ENCODE results near the gene SLC44A3. TPM values are rescaled to one million over a fixed set of nuclear protein-coding genes. Genes with fewer than 3 reads are reported as not detected.
"Not testable (repeated sequence)": the region's sequence is repeated elsewhere in the genome, so short reads cannot be mapped to it uniquely, and the experiment has no call there.

SLC44A3 gene
- total RNA-seq, 2 experiments from 2014 or later, result not detected

GRCh38 chr1:94827434-94827833 is 7.3 kb downstream of the SLC44A3 start:
- ChIA-PET POLR2A (no interaction called here), CTCF (no interaction called here)

- ChIA-PET POLR2A (no interaction called here), CTCF (no interaction called here)
Observed at GRCh38 chr1:94828251-94828650, 8.1 kb downstream of the SLC44A3 start.

- ChIA-PET POLR2A (no interaction called here), CTCF (interaction anchor here (0.8 kb wide), 1 partner anchor 26 kb away, joined by 4 read pairs; no protein-coding TSS in a partner anchor)
Observed at GRCh38 chr1:94831641-94832040, 11.5 kb downstream of the SLC44A3 start.

- CTCF ChIA-PET, result no interaction called here
Observed at GRCh38 chr1:94832446-94832845, 12.3 kb downstream of the SLC44A3 start.

GRCh38 chr1:94832931-94833585 is 12.9 kb downstream of the SLC44A3 start:
- ChIA-PET POLR2A (no interaction called here), CTCF (interaction anchor here (1.0 kb wide), 1 partner anchor 12 kb away, joined by 3 read pairs; no protein-coding TSS in a partner anchor)

More at GRCh38 chr1:94832446-94832845, 12.3 kb downstream of the SLC44A3 start:
- POLR2A ChIA-PET, result no interaction called here

- CTCF ChIA-PET, result interaction anchor here (1.3 kb wide), 1 partner anchor 206 kb away, joined by 3 read pairs; no protein-coding TSS in a partner anchor
- POLR2A ChIA-PET, result no interaction called here
Observed at GRCh38 chr1:94836891-94837290, 16.7 kb downstream of the SLC44A3 start.

GRCh38 chr1:94840381-94840780 is 20.2 kb downstream of the SLC44A3 start:
- POLR2A ChIA-PET, CTCF ChIA-PET: not testable (repeated sequence)

GRCh38 chr1:94840808-94841207 is 20.7 kb downstream of the SLC44A3 start:
- POLR2A ChIA-PET, result no interaction called here
- CTCF ChIA-PET, result no interaction called here

GRCh38 chr1:94843430-94843829 is 23.3 kb downstream of the SLC44A3 start:
- CTCF ChIA-PET, result no interaction called here
- POLR2A ChIA-PET, result no interaction called here

GRCh38 chr1:94843846-94844245 is 23.7 kb downstream of the SLC44A3 start:
- ChIA-PET POLR2A (no interaction called here), CTCF (no interaction called here)

- POLR2A ChIA-PET, result no interaction called here
- CTCF ChIA-PET, result no interaction called here
Observed at GRCh38 chr1:94846308-94846707, 26.2 kb downstream of the SLC44A3 start.

- ChIA-PET CTCF (interaction anchor here (1.6 to 2.9 kb wide), 2 partner anchors 190 to 192 kb away, joined by 3 to 9 read pairs; no protein-coding TSS in a partner anchor), POLR2A (no interaction called here)
Observed at GRCh38 chr1:94851571-94851970, 31.4 kb downstream of the SLC44A3 start.

GRCh38 chr1:94852788-94853187 is 32.6 kb downstream of the SLC44A3 start:
- ChIA-PET CTCF (no interaction called here), POLR2A (no interaction called here)

GRCh38 chr1:94854458-94855306 is 34.5 kb downstream of the SLC44A3 start:
- ChIA-PET CTCF (interaction anchor here (0.7 to 3.1 kb wide), 13 partner anchors 9 to 379 kb away, joined by 3 to 24 read pairs (median 3); partner anchors contain the start of gene RWDD3), POLR2A (interaction anchor here (0.6 to 1.1 kb wide), 3 partner anchors 187 to 629 kb away, joined by 3 to 7 read pairs (median 4); partner anchors contain the start of gene RWDD3)

GRCh38 chr1:94855307-94855700 is 35.1 kb downstream of the SLC44A3 start:
- ChIA-PET POLR2A (no interaction called here), CTCF (interaction anchor here (1.7 to 3.1 kb wide), 3 partner anchors 182 to 188 kb away, joined by 3 to 24 read pairs (median 6); no protein-coding TSS in a partner anchor)

- POLR2A ChIA-PET, result no interaction called here
- CTCF ChIA-PET, result interaction anchor here (3.1 kb wide), 1 partner anchor 187 kb away, joined by 24 read pairs; no protein-coding TSS in a partner anchor
Observed at GRCh38 chr1:94856004-94856403, 35.8 kb downstream of the SLC44A3 start.

- ChIA-PET POLR2A (no interaction called here), CTCF (interaction anchor here (1.3 kb wide), 1 partner anchor 187 kb away, joined by 5 read pairs; no protein-coding TSS in a partner anchor)
Observed at GRCh38 chr1:94856868-94857267, 36.7 kb downstream of the SLC44A3 start.

GRCh38 chr1:94858276-94858675 is 38.1 kb downstream of the SLC44A3 start:
- ChIA-PET CTCF (no interaction called here), POLR2A (no interaction called here)

- CTCF ChIA-PET, result no interaction called here
Observed at GRCh38 chr1:94859174-94859573, 39.0 kb downstream of the SLC44A3 start.

GRCh38 chr1:94862718-94863117 is 42.6 kb downstream of the SLC44A3 start:
- POLR2A ChIA-PET, result no interaction called here
- CTCF ChIA-PET, result no interaction called here

More at GRCh38 chr1:94859174-94859573, 39.0 kb downstream of the SLC44A3 start:
- POLR2A ChIA-PET, result no interaction called here
